KBM-7 (cell line): ENCODE measurements around the gene UMAD1.
"Not testable (repeated sequence)": the region's sequence is repeated elsewhere in the genome, so short reads cannot be mapped to it uniquely, and the experiment has no call there.

ENCODE experiments used
- DNase-seq: peaks from one replicate; pipeline ENCODE4 v3.0.0-alpha.2; 2015
- in situ Hi-C: fragments of 300-500 bp; cut with MboI; formaldehyde crosslinking; loops from 2 replicates; pipeline ENCODE4 v1.14.3; 2020; ENCODE audit warnings: low sequenced_read_pairs, low pct_unique_long_range_greater_than_20kb, mixed read lengths

UMAD1 gene

GRCh38 chr7:7810826-7811225 is 170.3 kb downstream of the UMAD1 start:
- DNase-seq: no peak
- in situ Hi-C loops: no loop called here

- in situ Hi-C loops: no loop called here
- no peak for DNase-seq
Measured at GRCh38 chr7:7812112-7812511, 171.6 kb downstream of the UMAD1 start.

- DNase-seq: no peak
Measured at GRCh38 chr7:7815395-7815794, 174.8 kb downstream of the UMAD1 start.

GRCh38 chr7:7816084-7816483 is 175.5 kb downstream of the UMAD1 start:
- DNase-seq: peak; percentile 8
- in situ Hi-C loops: no loop called here

More at GRCh38 chr7:7815395-7815794, 174.8 kb downstream of the UMAD1 start:
- in situ Hi-C loops: no loop called here

DNA sequence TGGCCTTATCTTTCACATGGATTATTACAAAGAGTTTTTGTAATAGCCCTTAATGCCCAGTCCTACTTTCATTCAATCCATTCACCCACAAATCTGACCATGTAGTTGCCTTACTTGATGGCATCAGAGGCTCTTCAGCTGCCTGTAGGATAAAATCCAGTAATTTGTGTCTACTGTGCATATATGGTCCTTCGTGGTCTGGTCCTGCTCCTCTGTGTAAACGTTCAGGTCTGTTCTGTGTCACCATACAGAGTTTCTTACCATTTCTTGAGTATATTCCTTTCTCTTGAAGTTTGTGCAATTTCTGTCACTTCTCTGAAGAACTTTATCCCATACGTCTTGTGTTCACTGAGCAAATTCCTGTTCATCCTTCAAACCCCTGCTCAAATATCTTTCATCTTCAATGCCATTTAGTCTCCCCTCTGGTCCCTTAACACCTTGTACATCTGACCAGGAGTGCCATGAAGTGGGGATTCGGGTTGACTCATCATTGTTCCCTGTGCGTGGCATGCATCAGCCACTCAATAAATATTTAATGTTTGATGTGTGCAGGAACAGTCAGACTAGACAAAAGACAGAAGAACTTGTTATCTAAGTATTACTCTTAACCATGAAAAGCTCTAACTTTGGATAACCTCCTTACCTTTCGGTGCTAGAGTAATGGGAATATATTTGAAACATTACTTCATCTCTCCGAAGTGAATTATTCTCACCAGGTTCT is 176.4 kb downstream of the UMAD1 start:
- DNase-seq: no peak
- in situ Hi-C loops: no loop called here

DNA sequence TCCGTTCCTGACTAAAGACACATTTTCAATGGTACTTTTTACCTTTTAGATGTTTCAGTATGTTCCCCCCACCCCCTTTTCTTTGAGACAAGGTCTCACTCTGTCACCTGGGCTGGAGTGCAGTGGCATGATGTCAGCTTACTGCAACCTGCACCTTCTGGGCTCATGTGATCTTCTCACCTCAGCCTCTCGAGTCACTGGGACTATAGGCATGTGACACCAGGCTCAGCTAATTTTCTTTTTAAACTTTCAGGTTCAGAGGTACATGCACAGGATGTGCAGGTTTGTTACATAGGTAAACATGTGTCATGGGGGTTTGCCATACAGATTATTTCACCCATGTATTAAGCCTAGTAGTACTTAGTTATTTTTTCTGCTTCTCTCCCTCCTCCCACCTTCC is 177.2 kb downstream of the UMAD1 start:
- in situ Hi-C loops: no loop called here
- no peak for DNase-seq

DNA sequence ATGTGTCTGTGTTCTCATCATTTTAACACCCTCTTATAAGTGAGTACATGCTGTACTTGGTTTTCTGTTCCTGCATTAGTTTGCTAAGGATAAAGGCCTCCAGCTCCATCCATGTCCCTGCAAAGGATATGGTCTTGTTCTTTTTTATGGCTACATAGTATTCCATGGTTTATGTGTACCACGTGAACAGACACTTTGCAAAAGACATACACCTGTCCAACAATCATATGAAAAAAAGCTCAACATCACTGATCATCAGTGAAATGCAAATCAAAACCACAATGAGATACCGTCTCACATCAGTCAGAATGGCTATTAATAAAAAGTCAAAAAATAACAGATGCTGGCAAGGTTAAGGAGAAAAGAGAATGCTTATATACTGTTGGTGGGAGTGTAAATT is 177.6 kb downstream of the UMAD1 start:
- DNase-seq, in situ Hi-C loops: not testable (repeated sequence)

GRCh38 chr7:7819442-7820247 is 179.1 kb downstream of the UMAD1 start:
- in situ Hi-C loops: no loop called here

GRCh38 chr7:7820409-7820808 is 179.9 kb downstream of the UMAD1 start:
- DNase-seq: no peak
- in situ Hi-C loops: no loop called here

More at GRCh38 chr7:7819442-7820247, 179.1 kb downstream of the UMAD1 start:
- DNase-seq: no peak

DNA sequence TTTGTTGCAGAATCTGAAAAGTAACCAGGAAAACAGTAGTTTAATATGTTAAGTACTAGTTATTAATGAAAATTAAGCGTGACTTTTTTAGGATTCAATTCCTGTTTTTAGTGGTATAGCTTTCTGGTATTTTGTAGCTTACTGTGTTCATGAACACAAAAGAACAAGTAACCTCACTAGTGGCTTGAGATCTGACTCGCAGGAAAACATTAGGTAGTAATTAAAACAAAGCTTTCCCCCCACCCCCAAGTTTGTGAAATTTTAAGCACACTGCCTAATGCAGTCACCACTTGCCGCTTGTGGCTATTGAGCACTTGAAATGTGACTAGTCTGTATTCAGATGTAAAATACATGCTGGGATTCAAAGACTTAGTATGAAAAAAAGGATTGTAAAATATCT is 180.4 kb downstream of the UMAD1 start:
- in situ Hi-C loops: no loop called here
- DNase-seq: no peak

- no peak for DNase-seq
- in situ Hi-C loops: no loop called here
Measured at GRCh38 chr7:7821517-7821916, 181.0 kb downstream of the UMAD1 start.

GRCh38 chr7:7825294-7825693 is 184.7 kb downstream of the UMAD1 start:
- DNase-seq, in situ Hi-C loops: not testable (repeated sequence)

DNA sequence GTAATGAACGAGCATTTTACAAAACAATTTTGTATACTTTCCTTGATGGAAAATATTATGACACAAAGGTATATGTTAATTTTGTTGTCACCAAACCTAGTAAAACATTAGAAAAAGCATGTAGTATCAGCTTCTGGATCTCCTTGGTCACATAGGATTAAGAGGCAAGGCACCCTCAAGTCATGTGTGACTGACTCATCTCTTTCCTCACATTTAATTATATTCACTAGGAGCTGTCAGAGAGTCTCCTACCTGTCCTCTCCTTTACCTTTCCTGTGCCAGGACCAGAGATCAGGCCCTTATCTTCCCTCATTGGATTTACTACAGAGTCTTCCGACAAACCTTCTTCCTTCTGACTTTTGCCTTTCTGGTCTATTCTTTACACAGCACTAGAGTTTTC is 189.1 kb downstream of the UMAD1 start:
- in situ Hi-C loops: no loop called here
- no peak for DNase-seq

DNA sequence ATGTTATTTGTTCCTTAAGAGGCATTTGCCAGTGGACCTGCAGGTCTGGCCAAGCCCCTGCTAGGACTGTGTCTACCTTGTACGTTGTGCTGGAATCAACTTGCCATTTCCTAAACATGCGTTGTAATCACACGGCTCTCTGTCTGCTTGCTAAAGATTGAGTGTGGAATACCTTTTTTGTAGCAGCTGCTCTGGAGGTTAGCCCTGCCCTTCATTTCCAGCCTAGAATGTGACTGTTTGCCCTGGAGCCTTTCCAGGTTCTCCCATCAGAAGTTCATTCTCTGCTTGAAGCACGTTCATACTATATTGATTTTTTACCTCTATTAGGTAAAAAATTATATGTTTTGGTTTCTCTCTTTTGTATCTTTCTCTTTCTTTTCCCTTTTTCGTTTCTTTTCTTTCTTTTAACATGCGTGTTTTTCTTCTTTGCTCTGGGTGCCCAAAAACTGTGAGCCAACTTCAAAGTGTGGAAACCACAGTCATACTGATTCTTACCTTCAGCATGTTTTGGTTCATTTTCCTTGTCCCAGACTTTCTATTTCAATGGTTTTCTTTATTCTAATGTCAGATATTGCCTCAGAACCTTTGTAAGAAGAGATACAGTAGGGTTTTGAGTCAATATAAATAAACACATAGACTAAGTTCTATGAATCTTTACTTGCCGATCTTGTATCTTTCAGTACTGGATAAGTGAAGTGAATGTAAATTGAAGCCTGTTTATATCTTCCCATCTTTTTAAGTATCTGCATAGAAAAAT is 189.7 kb downstream of the UMAD1 start:
- DNase-seq: no peak
- in situ Hi-C loops: no loop called here

GRCh38 chr7:7832518-7832917 is 192.0 kb downstream of the UMAD1 start:
- in situ Hi-C loops: no loop called here
- DNase-seq: no peak

DNA sequence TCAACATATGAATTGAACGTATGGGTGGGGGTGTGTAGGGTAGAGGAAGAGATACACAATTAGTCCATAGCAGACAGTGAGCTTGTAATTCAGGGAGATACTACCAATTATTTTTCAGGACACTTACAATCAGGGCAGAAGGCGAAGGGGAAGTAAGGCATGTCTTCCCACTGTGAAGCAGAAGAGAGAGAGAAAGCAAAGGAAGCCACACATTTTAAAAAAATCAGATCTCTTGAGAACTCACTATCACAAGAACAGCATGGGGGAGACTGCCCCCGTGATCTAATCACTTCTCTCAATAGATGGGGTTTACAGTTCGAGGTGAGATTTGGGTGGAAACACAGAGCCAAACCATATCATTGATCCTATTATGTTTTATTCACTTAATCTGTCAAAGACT is 194.2 kb downstream of the UMAD1 start:
- in situ Hi-C loops: no loop called here
- peak; percentile 29 for DNase-seq

GRCh38 chr7:7841027-7841426 is 200.5 kb downstream of the UMAD1 start:
- no peak for DNase-seq
- in situ Hi-C loops: no loop called here

DNA sequence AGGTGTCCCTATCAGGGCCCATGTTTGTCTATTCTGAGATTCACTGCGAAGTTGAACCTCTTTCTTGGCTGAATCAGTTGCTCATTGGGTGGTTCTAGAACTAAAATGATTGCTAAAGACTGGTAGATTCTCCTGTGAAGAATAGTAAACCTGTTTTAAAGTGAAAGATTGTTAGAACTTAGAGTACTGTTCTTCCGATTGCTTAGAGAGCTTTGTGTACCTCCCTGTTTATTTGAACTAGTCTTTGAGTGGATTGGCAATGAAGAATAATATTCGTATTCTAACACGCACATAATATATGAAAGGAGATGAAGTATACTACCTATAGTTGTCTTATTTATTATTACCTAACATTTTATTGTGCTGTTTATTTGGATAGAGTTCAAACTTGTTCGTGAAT is 202.7 kb downstream of the UMAD1 start:
- DNase-seq: no peak
- in situ Hi-C loops: no loop called here

- in situ Hi-C loops: no loop called here
Measured at GRCh38 chr7:7843972-7844371, 203.4 kb downstream of the UMAD1 start.

GRCh38 chr7:7848246-7848645 is 207.7 kb downstream of the UMAD1 start:
- in situ Hi-C loops: no loop called here
- DNase-seq: no peak

More at GRCh38 chr7:7843972-7844371, 203.4 kb downstream of the UMAD1 start:
- no peak for DNase-seq
